Kidney (tissue), 14 donors: Measurements from ENCODE around the gene FAM83C. TPM values are rescaled to one million over a fixed set of nuclear protein-coding genes. Genes with fewer than 3 reads are reported as not detected.
"Not testable (repeated sequence)": the region's sequence is repeated elsewhere in the genome, so short reads cannot be mapped to it uniquely, and the experiment has no call there.

Experiments used
- DNase-seq, 5 donors: peaks; one replicate each; pipeline ENCODE4 v3.0.0-alpha.2; 2013 to 2020
- FAIRE-seq: peaks from 2 replicates; lab custom pipeline; 2012; peaks lifted over from hg19 to GRCh38; lab: Jason Lieb, UNC
- H3K27ac ChIP-seq, 2 donors: one replicate each; pipeline ENCODE4 v1.7.0; 2013; ENCODE audit warnings: low read depth in 2 of 2, low read length in 2 of 2, inconsistent platforms in 1 of 2
- H3K27me3 ChIP-seq: one replicate; pipeline ENCODE4 v1.7.1; 2013; ENCODE audit warnings: low read length, inconsistent platforms; ENCODE audit not compliant: control insufficient read depth, insufficient read depth
- H3K36me3 ChIP-seq, 3 donors: one replicate each; pipeline versions ENCODE4 v1.7.0 to v1.7.1; 2013; ENCODE audit warnings: low read length in 3 of 3, control low read depth in 1 of 3, inconsistent platforms in 1 of 3; ENCODE audit not compliant: insufficient read depth in 3 of 3, control insufficient read depth in 2 of 3
- H3K4me1 ChIP-seq, 3 donors: one replicate each; pipeline versions ENCODE4 v1.7.0 to v1.7.1; 2013; ENCODE audit warnings: low read length in 3 of 3, inconsistent platforms in 1 of 3, low read depth in 1 of 3; ENCODE audit not compliant: control insufficient read depth in 2 of 3, insufficient read depth in 2 of 3
- H3K4me3 ChIP-seq, 3 donors: one replicate each; pipeline versions ENCODE4 v1.7.0 to v1.8.1; 2013; ENCODE audit warnings: low read length in 3 of 3, control low read depth in 1 of 3, inconsistent platforms in 1 of 3
- H3K9ac ChIP-seq, 3 donors: one replicate each; pipeline versions ENCODE4 v1.7.0 to v1.7.1; 2013; ENCODE audit warnings: low read length in 3 of 3, control low read depth in 1 of 3, inconsistent platforms in 1 of 3
- H3K9me3 ChIP-seq, 3 donors: one replicate each; pipeline versions ENCODE4 v1.7.0 to v1.7.1; 2013; ENCODE audit warnings: low read length in 3 of 3, control low read depth in 1 of 3, inconsistent platforms in 1 of 3; ENCODE audit not compliant: control insufficient read depth in 2 of 3, insufficient read depth in 1 of 3
- intact Hi-C: fragments of 100-400 bp; cut with DNase I; formaldehyde crosslinking; loops from one replicate; pipeline ENCODE4 v1.11.1; 2022
- polyA plus RNA-seq: library from polyadenylated mRNA; stranded (reverse); fragments of 350-450 nt; fragmentation: Illumina TruSeq; extraction: RNeasy Lipid Tissue Mini Kit (QIAGEN cat#74804); gene quantifications from one replicate; pipeline ENCODE4 v1.2.3, GENCODE V29; 2014; ENCODE audit warnings: low read depth, low replicate concordance; ENCODE audit not compliant: insufficient read depth
- total RNA-seq: library from RNA; stranded (reverse); fragmentation: NEBNext Ultra II Directional; extraction: Animal tissue kit (Norgen Biotek cat#: 25700); gene quantifications from one replicate; pipeline ENCODE4 v1.2.1, GENCODE V29; 2021
- TF ChIP-seq, protein P1 (sequence below): IDR thresholded peaks from 3 replicates; pipeline ENCODE4 v1.5.1; 2012; ENCODE audit warnings: mild to moderate bottlenecking, moderate library complexity, borderline replicate concordance; ENCODE audit not compliant: insufficient read depth; ENCODE audit errors: extremely low read depth
- donor health status: control.
- donor health status: control.
- donor health status: control.
- donor health status: control.
- donor health status: control.
- donor health status: DM: yes; HTN: yes; CAD: no.
- donor health status: Normal renal cell carcinoma (clear cell type).

FAM83C gene
- total and polyA plus RNA-seq, 2 donors from 2014 or later = not detected

DNA sequence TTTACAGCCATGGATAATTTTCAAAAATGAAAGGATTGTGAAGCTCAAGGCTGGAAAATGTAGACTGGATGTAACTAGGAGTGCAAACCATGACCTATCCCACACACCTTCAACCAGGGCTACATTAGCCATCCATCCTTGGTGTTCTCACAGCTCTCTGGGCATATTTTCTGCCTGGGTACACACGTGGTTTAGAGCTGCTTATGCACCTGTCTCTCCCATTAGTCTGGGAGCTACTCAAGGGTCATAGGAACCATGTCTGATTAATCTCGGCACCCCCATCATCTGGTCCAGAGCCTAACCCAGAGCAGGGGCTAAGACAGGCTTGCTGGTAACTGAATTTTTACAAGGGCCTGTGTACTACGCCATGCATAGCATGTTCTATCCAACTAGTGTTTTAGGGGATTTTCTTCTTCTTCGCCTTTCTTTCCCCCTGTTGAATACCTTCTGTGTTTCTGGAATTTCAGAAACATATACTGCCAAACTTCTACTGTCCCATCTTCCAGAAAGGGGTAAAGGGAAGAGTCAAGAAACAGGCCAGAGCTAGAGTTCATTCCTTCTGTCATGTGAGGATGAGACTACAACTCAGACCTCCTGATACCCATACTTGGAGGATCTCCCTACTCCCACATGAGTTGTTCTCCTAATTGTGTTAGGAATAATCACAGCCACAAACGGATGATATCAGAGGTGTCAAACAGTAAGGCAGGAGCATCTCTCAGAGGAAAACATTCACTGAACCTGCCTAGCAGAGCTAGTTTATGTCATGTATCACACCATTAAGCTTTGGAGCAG, 25.4 kb upstream of the FAM83C start:
- H3K27ac ChIP-seq = peak overlapping the region; percentile 18 to 41
- intact Hi-C loops = no loop called here
- peaks cover 0 to 20% (median 7%) of the 10 kb centered on the region in 3 donors for H3K4me1 ChIP-seq
- no peak overlapping the region for H3K4me3 ChIP-seq
- TF ChIP-seq, protein P1, sequence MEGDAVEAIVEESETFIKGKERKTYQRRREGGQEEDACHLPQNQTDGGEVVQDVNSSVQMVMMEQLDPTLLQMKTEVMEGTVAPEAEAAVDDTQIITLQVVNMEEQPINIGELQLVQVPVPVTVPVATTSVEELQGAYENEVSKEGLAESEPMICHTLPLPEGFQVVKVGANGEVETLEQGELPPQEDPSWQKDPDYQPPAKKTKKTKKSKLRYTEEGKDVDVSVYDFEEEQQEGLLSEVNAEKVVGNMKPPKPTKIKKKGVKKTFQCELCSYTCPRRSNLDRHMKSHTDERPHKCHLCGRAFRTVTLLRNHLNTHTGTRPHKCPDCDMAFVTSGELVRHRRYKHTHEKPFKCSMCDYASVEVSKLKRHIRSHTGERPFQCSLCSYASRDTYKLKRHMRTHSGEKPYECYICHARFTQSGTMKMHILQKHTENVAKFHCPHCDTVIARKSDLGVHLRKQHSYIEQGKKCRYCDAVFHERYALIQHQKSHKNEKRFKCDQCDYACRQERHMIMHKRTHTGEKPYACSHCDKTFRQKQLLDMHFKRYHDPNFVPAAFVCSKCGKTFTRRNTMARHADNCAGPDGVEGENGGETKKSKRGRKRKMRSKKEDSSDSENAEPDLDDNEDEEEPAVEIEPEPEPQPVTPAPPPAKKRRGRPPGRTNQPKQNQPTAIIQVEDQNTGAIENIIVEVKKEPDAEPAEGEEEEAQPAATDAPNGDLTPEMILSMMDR = no peak
- FAIRE-seq = no peak
- H3K27me3 ChIP-seq = no peaks in the 10 kb centered on the region
- peaks cover 0 to 4% (median 0%) of the 10 kb centered on the region in 3 donors for H3K36me3 ChIP-seq
- H3K9me3 ChIP-seq = no peaks in the 10 kb centered on the region
- no peak for DNase-seq
- peak overlapping the region in 1 of 3 donors; percentile 29 for H3K9ac ChIP-seq

DNA sequence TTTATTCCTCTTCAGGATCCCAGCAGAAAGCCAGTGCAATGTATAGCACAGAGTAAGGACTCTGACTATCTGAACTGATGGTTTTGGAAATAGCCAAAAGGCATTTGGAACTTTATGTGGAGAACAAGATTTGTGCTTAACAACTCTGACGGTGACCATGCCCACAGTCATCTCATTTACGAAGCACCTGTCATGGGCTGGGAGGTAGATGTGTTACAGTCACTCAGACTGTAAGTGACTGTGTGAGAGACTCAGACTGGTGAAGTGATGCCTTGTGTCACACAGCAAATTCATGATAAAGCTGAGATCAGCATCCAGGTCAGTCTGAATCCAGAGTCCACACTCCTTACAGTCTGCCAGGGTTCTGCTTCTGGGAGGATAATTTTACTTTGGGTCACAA, 23.9 kb upstream of the FAM83C start:
- Histone ChIP-seq H3K27ac (no peak overlapping the region), H3K36me3 (peaks cover 0 to 4% (median 0%) of the 10 kb centered on the region in 3 donors), H3K4me1 (peaks cover 0 to 20% (median 7%) of the 10 kb centered on the region in 3 donors), H3K4me3 (no peak overlapping the region), H3K9me3 (no peaks in the 10 kb centered on the region), H3K9ac (no peak overlapping the region), H3K27me3 (no peaks in the 10 kb centered on the region)
- no peak for FAIRE-seq
- DNase-seq = no peak
- intact Hi-C loops = no loop called here
- TF ChIP-seq, protein P1 = no peak

DNA sequence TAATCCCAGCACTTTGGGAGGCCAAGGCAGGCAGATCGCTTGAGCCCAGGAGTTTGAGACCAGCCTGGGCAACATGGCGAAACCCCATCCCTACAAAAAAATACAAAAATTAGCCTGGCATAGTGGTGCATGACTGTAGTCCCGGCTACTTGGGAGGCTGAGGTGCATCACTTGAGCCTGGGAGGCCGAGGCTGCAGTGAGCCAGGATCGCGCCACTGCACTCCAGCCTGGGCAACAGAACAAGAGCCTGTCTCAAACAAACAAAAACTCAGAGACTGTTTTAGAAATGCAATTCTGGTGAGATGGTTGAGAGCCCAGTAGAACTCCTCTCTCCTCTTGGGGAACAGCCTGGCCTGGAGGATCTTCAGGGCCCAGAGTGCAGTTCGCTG, 23.4 kb upstream of the FAM83C start:
- H3K27ac ChIP-seq, H3K36me3 ChIP-seq, FAIRE-seq, H3K27me3 ChIP-seq, intact Hi-C loops, H3K4me3 ChIP-seq, H3K9me3 ChIP-seq, H3K9ac ChIP-seq, DNase-seq: not testable (repeated sequence)
- peaks cover 0 to 20% (median 7%) of the 10 kb centered on the region in 3 donors for H3K4me1 ChIP-seq

DNA sequence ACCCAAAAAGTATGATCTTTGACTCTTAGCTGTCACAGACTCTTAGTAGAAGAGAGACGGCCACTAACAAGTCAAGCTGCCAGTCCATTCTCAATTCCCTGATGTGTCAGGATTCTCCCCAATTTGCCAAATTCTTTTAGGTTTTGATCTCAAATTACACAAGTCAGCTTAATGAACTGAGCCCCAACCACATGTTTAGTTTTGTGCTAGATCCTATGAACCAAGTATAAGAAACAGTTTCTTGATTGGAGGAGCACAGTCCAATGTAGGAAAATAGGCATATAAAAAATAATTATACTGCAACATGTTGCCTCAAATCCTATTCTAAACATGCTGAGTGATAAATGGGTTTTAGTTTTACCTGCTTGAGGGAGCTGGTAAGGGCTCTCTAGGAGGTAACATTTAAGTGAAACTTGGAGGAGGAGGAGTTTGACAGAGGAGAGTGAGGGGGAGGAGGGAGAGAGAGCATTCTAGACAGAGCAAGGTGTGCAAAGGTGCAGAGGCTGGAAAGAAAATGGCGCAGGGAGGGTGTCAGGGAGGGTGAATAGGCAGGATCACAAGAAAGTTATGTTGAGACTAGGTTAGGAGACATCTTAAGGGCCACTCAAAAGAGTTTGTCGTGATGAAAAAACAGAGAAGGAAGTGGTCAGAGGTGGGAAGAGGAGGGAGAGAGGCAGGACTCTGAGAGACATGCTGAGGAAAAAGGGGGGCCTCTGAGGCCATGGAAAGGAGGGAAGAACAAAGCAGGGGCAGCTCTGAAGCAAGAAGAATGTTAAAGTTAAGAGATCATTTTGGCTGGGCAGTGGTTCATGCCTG, 22.8 kb upstream of the FAM83C start:
- DNase-seq = no peak
- Histone ChIP-seq H3K27me3 (no peaks in the 10 kb centered on the region), H3K9ac (no peak overlapping the region), H3K9me3 (no peaks in the 10 kb centered on the region), H3K4me1 (peaks cover 0 to 17% (median 7%) of the 10 kb centered on the region in 3 donors), H3K27ac (no peak overlapping the region), H3K36me3 (peaks cover 0 to 4% (median 0%) of the 10 kb centered on the region in 3 donors), H3K4me3 (no peak overlapping the region)
- TF ChIP-seq, protein P1 = no peak
- intact Hi-C loops = no loop called here
- no peak for FAIRE-seq
